ENCODE measurements around the gene JAZF1. TPM values are rescaled to one million over a fixed set of nuclear protein-coding genes. Genes with fewer than 3 reads are reported as not detected.
A peak's percentile ranks its signal among the peaks of the same experiment; 100 is the strongest.

The JAZF1 gene
- total and polyA plus RNA-seq, 11 donors = 10.3 to 46.2 (median 26.8) TPM

DNA sequence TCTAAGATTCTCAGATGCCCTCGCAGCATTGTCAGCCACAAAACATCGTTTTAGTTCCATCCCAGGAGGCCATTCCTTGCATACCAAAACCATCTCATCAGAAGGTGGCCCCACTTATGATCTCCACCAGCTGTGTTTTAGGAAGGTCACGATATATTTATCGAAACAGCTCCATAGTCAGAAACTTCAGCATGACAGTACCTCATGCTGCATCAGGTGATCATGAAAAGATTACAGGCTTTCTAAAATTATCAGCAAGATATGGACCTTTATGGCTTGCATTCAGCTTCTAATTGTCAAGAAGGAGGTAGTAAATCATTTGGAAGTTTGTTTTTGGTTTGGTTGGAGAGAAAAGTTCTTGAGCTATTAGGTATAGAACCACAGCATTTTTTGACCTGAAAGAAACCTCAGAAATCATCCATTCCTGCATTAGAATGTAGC is 20.0 kb downstream of the JAZF1 start:
- no peak overlapping the region for H3K4me3 ChIP-seq
- WGBS, 4 donors = 57 to 68% (median 58%) methylated on average over 4 of the region's 4 CpGs
- TF ChIP-seq POLR2A (IDR thresholded peaks at IDR 0.05) (no peak), CTCF (IDR thresholded peaks at IDR 0.05) (no peak)
- H3K27me3 ChIP-seq = no peaks in the 10 kb centered on the region
- H3K9me3 ChIP-seq = no peaks in the 10 kb centered on the region
- DNase-seq (no peak), ATAC-seq (no peak)
- no peak overlapping the region for H3K27ac ChIP-seq
- H3K4me1 ChIP-seq = peaks cover 0 to 47% (median 26%) of the 10 kb centered on the region in 12 donors
- no peaks in the 10 kb centered on the region for H3K36me3 ChIP-seq
- intact Hi-C loops (cut with DNase I) = no loop called here

DNA sequence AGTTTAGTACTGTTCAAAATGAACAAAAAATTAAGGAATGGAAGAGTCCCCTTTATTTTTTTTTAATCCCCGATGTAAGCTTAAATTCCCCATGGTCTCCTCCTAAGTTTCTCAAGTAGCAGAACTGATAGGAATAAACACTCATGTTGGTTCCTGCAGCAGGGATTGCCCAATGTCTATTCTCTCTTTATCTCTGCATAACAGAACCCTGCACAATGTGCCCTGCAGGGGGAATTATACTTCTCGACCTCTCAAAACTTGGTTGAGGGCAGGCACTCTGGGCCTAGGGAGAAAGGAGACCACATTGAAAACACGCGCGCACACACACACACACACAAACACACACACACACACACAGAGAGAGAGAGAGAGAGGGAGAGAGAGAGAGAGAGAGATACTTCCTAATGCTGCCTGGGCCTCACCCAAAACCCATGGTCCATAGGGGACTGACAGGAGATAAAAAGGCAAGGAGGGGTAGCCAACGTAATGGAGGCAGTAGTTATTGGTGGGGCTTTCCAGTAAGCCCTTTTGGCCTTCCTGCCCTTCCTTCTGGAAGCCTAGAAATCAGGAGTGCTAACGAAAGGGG is 22.7 kb downstream of the JAZF1 start:
- H3K9me3 ChIP-seq = no peaks in the 10 kb centered on the region
- peaks cover 0 to 57% (median 38%) of the 10 kb centered on the region in 12 donors for H3K4me1 ChIP-seq
- no peak overlapping the region for H3K27ac ChIP-seq
- peak in 3 of 4 donors; percentile 25 to 53 (median 41) for ATAC-seq
- H3K4me3 ChIP-seq = no peak overlapping the region
- H3K36me3 ChIP-seq = no peaks in the 10 kb centered on the region
- no peak for TF ChIP-seq POLR2A (IDR thresholded peaks at IDR 0.05)
- TF ChIP-seq CTCF (IDR thresholded peaks at IDR 0.05) = no peak
- H3K27me3 ChIP-seq = no peaks in the 10 kb centered on the region
- intact Hi-C loops (cut with DNase I) = no loop called here
- DNase-seq = no peak
- WGBS, 4 donors = 70 to 84% (median 79%) methylated on average over 7 of the region's 7 CpGs

- H3K36me3 ChIP-seq = no peaks in the 10 kb centered on the region
- intact Hi-C loops (cut with DNase I) = no loop called here
- H3K4me1 ChIP-seq = peaks cover 0 to 62% (median 39%) of the 10 kb centered on the region in 12 donors
- no peaks in the 10 kb centered on the region for H3K9me3 ChIP-seq
- 62 to 74% (median 72%) methylated on average over 6 of the region's 6 CpGs for whole genome bisulfite sequencing, 4 donors
- H3K27ac ChIP-seq = peak overlapping the region in 1 of 12 donors; percentile 43
- DNase-seq (no peak), ATAC-seq (peak in 1 of 4 donors; percentile 25)
- H3K4me3 ChIP-seq = no peak overlapping the region
- TF ChIP-seq POLR2A (IDR thresholded peaks at IDR 0.05) (no peak), CTCF (IDR thresholded peaks at IDR 0.05) (no peak)
- no peaks in the 10 kb centered on the region for H3K27me3 ChIP-seq
Observed at GRCh38 chr7:28157076-28157745, 23.4 kb downstream of the JAZF1 start.

DNA sequence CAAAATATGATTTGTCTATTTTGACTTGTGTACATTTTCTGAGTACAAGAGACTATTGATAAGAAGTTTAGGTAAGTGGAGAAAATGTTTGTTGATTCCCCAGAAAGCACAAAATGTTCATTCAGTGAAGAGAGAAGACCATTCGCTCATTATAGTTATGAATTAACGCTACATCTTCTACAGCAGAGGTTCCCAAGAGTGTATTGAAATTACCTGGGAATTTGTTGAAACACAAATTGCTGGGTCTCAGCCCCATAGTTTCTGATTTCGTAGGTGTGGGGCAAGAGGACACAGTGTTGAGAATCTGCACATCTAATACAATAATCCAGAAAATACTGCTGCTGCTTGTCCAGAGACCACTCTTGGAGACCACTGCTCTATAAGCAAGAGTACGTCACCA is 24.2 kb downstream of the JAZF1 start:
- no peaks in the 10 kb centered on the region for H3K27me3 ChIP-seq
- intact Hi-C loops (cut with DNase I) = no loop called here
- no peak overlapping the region for H3K4me3 ChIP-seq
- peaks cover 0 to 70% (median 39%) of the 10 kb centered on the region in 12 donors for H3K4me1 ChIP-seq
- no peak for DNase-seq
- ATAC-seq = no peak
- no peaks in the 10 kb centered on the region for H3K36me3 ChIP-seq
- no peaks in the 10 kb centered on the region for H3K9me3 ChIP-seq
- H3K27ac ChIP-seq = peak overlapping the region in 1 of 12 donors; percentile 84
- TF ChIP-seq POLR2A (IDR thresholded peaks at IDR 0.05) = no peak
- no peak for TF ChIP-seq CTCF (IDR thresholded peaks at IDR 0.05)
- 94 to 98% (median 97%) methylated on average over 4 of the region's 4 CpGs for WGBS, 4 donors
